IMR-90 (cell line): ENCODE data around the gene ATF6B. TPM values are rescaled to one million over a fixed set of nuclear protein-coding genes. Genes with fewer than 3 reads are reported as not detected.

Experiments used
- BHLHE40 ChIP-seq: fragments of 150-350 bp; IDR thresholded peaks from 2 replicates; pipeline ENCODE4 v1.6.1; 2016; ENCODE audit warnings: mild to moderate bottlenecking, low read depth, low read length
- RAD21 ChIP-seq: IDR thresholded peaks from 2 replicates; pipeline ENCODE4 v1.6.1; 2012; ENCODE audit warnings: low read length, improper control_type of control experiment
- polyA plus RNA-seq, 3 experiments: library from polyadenylated mRNA; depleted of rRNA; stranded (reverse); fragments of >200 nt; gene quantifications; 2 replicates each; pipeline ENCODE4 v1.2.3, GENCODE V29; 2012; ENCODE audit warnings: low replicate concordance in 1 of 3
- total RNA-seq: library from RNA; depleted of rRNA; stranded (reverse); fragments of >200 nt; gene quantifications from 2 replicates; pipeline ENCODE4 v1.2.3, GENCODE V29; 2012
- TF ChIP-seq, protein P1 (sequence below): fragments of 150-350 bp; IDR thresholded peaks from 2 replicates; pipeline ENCODE4 v1.6.1; 2016; ENCODE audit warnings: low read depth, mild to moderate bottlenecking, low read length, moderate library complexity, borderline replicate concordance

ATF6B gene
- total and polyA plus RNA-seq, 2 of the 4 experiments (the other 2 are of a cell fraction): 7.9 to 69.6 TPM

DNA sequence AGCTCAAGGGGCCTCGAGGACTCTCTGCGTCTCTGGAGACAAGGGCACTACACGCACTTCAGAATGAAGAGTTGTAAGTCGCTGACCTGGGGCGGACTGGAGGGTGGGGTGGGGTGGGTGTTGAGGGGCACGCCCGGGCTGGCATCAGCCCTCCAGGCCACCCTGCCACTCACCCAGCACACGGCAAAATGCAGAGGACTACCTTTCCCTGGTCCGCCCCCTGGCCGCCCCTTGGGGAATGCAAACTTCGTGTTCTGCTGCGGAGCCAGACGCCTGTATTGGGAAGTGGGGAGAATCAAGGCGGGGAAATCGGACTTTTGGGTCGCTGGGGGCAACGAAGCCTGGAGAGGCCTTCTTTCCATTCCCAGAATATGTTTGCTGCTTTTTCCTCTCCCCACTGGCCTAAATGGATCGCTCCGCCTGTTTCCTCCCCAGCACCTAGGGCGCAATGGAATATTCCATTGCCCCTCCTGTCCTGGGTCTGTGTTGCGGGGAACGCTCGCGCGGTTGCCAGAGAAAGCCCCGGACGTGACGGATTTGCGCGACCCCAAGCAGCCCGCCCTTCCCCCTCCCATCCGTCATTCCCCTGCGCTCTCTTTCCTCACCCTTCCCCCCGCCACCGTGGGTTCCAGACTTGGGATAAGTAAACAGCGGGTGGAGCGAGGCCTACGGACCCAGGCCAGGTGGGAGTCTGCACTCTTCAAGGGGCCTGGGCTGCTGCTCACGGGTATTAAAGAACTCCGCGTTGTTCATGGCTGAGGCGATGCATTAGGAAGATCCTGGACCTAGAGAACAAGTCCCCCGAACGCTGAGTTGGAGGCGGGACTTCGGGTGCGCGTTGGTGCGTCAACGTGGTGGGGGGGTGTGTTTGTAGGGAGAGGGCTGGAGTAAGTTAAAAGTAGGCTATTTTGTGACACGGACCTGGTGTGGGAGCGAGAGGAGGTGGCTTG lies 25.8 kb upstream of the ATF6B start, which contains the start of gene PPT2 (continued):
- TF ChIP-seq, protein P1, sequence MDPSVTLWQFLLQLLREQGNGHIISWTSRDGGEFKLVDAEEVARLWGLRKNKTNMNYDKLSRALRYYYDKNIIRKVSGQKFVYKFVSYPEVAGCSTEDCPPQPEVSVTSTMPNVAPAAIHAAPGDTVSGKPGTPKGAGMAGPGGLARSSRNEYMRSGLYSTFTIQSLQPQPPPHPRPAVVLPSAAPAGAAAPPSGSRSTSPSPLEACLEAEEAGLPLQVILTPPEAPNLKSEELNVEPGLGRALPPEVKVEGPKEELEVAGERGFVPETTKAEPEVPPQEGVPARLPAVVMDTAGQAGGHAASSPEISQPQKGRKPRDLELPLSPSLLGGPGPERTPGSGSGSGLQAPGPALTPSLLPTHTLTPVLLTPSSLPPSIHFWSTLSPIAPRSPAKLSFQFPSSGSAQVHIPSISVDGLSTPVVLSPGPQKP: no peak
- TF ChIP-seq RAD21 (no peak), BHLHE40 (peak; percentile 93)
